ENCODE results near the gene PSTPIP1. TPM values are rescaled to one million over a fixed set of nuclear protein-coding genes. Genes with fewer than 3 reads are reported as not detected.
A peak's percentile ranks its signal among the peaks of the same experiment; 100 is the strongest.

Gene PSTPIP1
- total and polyA plus RNA-seq, 4 donors: 12.4 to 39.6 (median 20.6) TPM

DNA sequence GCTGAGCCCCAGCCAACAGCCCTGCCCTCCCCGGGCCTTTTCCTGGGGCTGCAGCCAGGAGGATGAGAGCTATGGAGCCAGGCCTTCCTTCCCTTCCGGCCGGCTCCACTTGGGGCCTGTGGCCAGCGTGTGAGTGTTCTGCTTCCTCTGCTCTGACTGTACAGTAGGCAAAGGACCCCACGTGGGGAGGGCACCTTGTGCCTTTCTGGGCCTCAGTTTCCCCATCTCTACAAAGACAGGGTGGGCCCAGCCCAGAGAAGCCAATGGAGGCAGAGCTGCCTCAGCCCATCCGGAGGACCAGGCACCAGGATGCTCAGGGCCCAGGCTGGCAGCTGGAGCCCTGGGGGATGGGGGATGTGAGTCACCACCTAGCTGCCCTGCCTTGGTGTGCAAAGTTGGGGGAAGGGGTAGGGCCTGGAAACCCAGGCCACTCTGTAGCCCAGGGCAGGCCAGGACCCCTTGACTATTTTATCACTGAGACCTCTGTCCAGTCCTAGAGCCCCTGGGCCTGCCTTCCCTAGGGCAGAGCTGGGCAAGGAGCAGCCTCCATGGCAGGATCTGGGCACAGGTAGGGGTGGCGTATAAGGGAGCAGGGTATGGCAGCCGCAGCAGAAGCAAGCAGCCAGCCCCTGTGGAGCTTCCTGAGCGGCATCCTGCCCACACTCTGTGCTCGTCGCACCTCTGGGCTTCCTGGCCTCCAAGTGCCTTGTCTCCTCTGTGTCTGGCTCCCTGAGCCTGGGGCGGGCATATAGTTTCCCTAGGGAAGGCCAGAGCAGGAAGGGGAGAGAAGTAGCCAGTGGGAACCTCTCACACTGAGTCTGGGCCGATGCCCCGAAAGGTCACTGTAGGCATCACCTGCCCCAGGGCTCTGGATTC is 1.8 kb downstream of the PSTPIP1 start:
- 47 to 54% methylated on average over 13 to 14 of the region's 14 CpGs for WGBS, 2 donors
- Histone ChIP-seq H3K27me3 (ENCODE audit: control insufficient read depth in 3 of 3, insufficient read depth in 3 of 3, low read length in 2 of 3) (no peaks in the 10 kb centered on the region), H3K4me3 (no peak overlapping the region), H3K27ac (ENCODE audit: low read depth in 1 of 2, low read length in 1 of 2) (no peak overlapping the region), H3K9me3 (ENCODE audit: control insufficient read depth in 4 of 4, insufficient read depth in 3 of 4, low read length in 3 of 4) (no peaks in the 10 kb centered on the region), H3K36me3 (ENCODE audit: control insufficient read depth in 4 of 4, insufficient read depth in 4 of 4, low read length in 4 of 4) (no peaks in the 10 kb centered on the region), H3K4me1 (ENCODE audit: control insufficient read depth in 5 of 5, insufficient read depth in 5 of 5, low read length in 5 of 5) (peaks cover 0 to 20% (median 0%) of the 10 kb centered on the region in 5 donors), H3K9ac (ENCODE audit: insufficient read depth in 1 of 2, low read length in 2 of 2) (no peak overlapping the region)
- DNase-seq (peak in 2 of 3 donors; percentile 22 to 70), ATAC-seq (ENCODE audit: insufficient read depth, low FRiP score) (peak; percentile 37)
- TF ChIP-seq, protein P1, sequence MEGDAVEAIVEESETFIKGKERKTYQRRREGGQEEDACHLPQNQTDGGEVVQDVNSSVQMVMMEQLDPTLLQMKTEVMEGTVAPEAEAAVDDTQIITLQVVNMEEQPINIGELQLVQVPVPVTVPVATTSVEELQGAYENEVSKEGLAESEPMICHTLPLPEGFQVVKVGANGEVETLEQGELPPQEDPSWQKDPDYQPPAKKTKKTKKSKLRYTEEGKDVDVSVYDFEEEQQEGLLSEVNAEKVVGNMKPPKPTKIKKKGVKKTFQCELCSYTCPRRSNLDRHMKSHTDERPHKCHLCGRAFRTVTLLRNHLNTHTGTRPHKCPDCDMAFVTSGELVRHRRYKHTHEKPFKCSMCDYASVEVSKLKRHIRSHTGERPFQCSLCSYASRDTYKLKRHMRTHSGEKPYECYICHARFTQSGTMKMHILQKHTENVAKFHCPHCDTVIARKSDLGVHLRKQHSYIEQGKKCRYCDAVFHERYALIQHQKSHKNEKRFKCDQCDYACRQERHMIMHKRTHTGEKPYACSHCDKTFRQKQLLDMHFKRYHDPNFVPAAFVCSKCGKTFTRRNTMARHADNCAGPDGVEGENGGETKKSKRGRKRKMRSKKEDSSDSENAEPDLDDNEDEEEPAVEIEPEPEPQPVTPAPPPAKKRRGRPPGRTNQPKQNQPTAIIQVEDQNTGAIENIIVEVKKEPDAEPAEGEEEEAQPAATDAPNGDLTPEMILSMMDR (IDR thresholded peaks at IDR 0.05; ENCODE audit: control extremely low read depth, extremely low read depth): no peak

DNA sequence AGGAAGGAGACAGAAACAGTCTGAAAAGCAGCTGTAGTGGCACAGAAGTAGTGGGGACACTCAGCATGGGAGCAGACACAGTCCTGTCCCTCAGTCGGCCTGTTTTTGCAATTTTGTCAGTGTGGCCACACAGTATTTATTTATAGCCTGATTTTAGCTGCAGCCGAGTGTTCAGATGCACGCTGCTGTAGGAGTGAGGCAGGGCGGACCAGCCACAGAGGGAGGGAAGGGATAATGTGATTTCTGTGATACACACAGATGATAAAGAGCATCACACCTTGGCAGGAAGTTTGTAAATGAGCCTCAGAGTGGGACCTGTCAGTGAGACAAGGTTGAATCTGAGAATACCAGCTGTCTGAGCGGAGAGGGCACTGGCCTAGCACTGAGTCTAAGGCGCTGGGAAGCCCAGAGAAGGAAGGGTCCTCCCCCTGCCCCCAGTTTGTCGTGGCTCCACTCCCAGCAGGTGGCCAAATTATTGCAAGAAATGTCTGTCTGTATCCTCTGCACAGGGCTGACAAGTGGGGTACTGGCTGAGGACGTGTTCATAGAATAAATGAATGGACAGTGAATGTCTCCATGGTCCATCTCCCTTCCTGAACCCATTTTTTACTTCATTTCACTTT is 3.8 kb downstream of the PSTPIP1 start:
- 68 to 72% methylated on average over 8 of the region's 8 CpGs for WGBS, 2 donors
- no peak overlapping the region for H3K9ac ChIP-seq (ENCODE audit: insufficient read depth in 1 of 2, low read length in 2 of 2)
- DNase-seq: no peak
- TF ChIP-seq, protein P1 (IDR thresholded peaks at IDR 0.05; ENCODE audit: control extremely low read depth, extremely low read depth): no peak
- H3K27ac ChIP-seq (ENCODE audit: low read depth in 1 of 2, low read length in 1 of 2): no peak overlapping the region
- no peak for ATAC-seq (ENCODE audit: insufficient read depth, low FRiP score)
- H3K9me3 ChIP-seq (ENCODE audit: control insufficient read depth in 4 of 4, insufficient read depth in 3 of 4, low read length in 3 of 4): no peaks in the 10 kb centered on the region
- no peaks in the 10 kb centered on the region for H3K27me3 ChIP-seq (ENCODE audit: control insufficient read depth in 3 of 3, insufficient read depth in 3 of 3, low read length in 2 of 3)
- no peak overlapping the region for H3K4me3 ChIP-seq
- H3K36me3 ChIP-seq (ENCODE audit: control insufficient read depth in 4 of 4, insufficient read depth in 4 of 4, low read length in 4 of 4): no peaks in the 10 kb centered on the region
- peaks cover 0 to 20% (median 0%) of the 10 kb centered on the region in 5 donors for H3K4me1 ChIP-seq (ENCODE audit: control insufficient read depth in 5 of 5, insufficient read depth in 5 of 5, low read length in 5 of 5)

DNA sequence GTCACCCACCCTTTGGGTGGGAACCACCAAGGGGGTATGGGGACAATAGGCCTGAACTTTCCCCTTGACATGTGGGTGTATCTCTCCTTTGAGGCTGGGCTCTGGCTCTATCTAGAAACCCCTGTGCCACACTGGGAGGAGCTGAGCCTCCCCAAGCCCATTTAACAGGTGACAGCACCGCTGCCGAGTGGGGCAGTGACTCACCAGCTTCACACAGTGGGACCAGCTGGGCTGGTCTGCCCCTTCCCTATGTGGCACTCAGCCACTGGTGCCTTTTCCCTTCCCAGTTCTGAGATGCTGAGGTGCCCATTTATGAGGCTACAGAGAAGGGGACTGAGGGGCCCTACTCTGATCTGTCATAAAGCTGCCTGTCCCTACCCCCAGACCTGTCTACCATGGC is 5.1 kb downstream of the PSTPIP1 start:
- DNase-seq (no peak), ATAC-seq (ENCODE audit: insufficient read depth, low FRiP score) (no peak)
- Histone ChIP-seq H3K27me3 (ENCODE audit: control insufficient read depth in 3 of 3, insufficient read depth in 3 of 3, low read length in 2 of 3) (no peaks in the 10 kb centered on the region), H3K4me1 (ENCODE audit: control insufficient read depth in 5 of 5, insufficient read depth in 5 of 5, low read length in 5 of 5) (peaks cover 0 to 19% (median 0%) of the 10 kb centered on the region in 5 donors), H3K36me3 (ENCODE audit: control insufficient read depth in 4 of 4, insufficient read depth in 4 of 4, low read length in 4 of 4) (no peaks in the 10 kb centered on the region), H3K9me3 (ENCODE audit: control insufficient read depth in 4 of 4, insufficient read depth in 3 of 4, low read length in 3 of 4) (no peaks in the 10 kb centered on the region), H3K9ac (ENCODE audit: insufficient read depth in 1 of 2, low read length in 2 of 2) (no peak overlapping the region), H3K27ac (ENCODE audit: low read depth in 1 of 2, low read length in 1 of 2) (no peak overlapping the region), H3K4me3 (no peak overlapping the region)
- 57 to 79% methylated on average over 2 of the region's 2 CpGs for WGBS, 2 donors
- TF ChIP-seq, protein P1 (IDR thresholded peaks at IDR 0.05; ENCODE audit: control extremely low read depth, extremely low read depth): no peak
